Lower lobe of right lung (tissue), 2 donors: Measurements from ENCODE around the gene DENND5B. TPM values are rescaled to one million over a fixed set of nuclear protein-coding genes. Genes with fewer than 3 reads are reported as not detected.

Experiments used
- ATAC-seq, 2 donors: fragments of 200-7000 bp; cut with Tn5 transposase; one replicate each; pipeline ENCODE4 v1.9.1; 2020 to 2022; ENCODE audit warnings: mild to moderate bottlenecking in 2 of 2, moderate library complexity in 2 of 2
- DNase-seq: peaks from one replicate; pipeline ENCODE4 v3.0.0-alpha.2; 2020
- H3K27ac ChIP-seq: fragments of 200-600 bp; one replicate; pipeline ENCODE4 v1.8.0; 2022
- H3K27me3 ChIP-seq: fragments of 200-600 bp; one replicate; pipeline ENCODE4 v1.8.0; 2022; ENCODE audit warnings: low read depth
- H3K36me3 ChIP-seq: fragments of 200-600 bp; one replicate; pipeline ENCODE4 v1.8.0; 2022; ENCODE audit warnings: mild to moderate bottlenecking
- H3K4me1 ChIP-seq: fragments of 200-600 bp; one replicate; pipeline ENCODE4 v1.8.0; 2022
- H3K4me3 ChIP-seq: fragments of 200-600 bp; one replicate; pipeline ENCODE4 v1.8.0; 2022; ENCODE audit warnings: mild to moderate bottlenecking
- H3K9me3 ChIP-seq: fragments of 200-600 bp; one replicate; pipeline ENCODE4 v1.8.0; 2022
- CTCF ChIP-seq: fragments of 200-600 bp; IDR thresholded peaks from one replicate; pipeline ENCODE4 v1.8.0; 2022; ENCODE audit warnings: antibody characterized with exemption, mild to moderate bottlenecking
- intact Hi-C: fragments of 100-400 bp; cut with DNase I; formaldehyde crosslinking; loops from one replicate; pipeline ENCODE4 v1.11.0; 2022
- total RNA-seq: library from RNA; stranded (reverse); fragmentation: NEBNext Ultra II Directional; extraction: Animal tissue kit (Norgen Biotek cat#: 25700); gene quantifications from one replicate; pipeline ENCODE4 v1.2.1, GENCODE V29; 2021
- donor health status: DM: no; HTN: yes; CAD: no; lungs with severe emphysema.

Gene DENND5B
- total RNA-seq, 1 donor from 2014 or later: 6.0 TPM

- no peak overlapping the region for H3K4me3 ChIP-seq
- TF ChIP-seq CTCF: no peak
- DNase-seq (no peak), ATAC-seq (no peak)
- H3K4me1 ChIP-seq: peaks cover 9% of the 10 kb centered on the region
- H3K9me3 ChIP-seq: no peaks in the 10 kb centered on the region
- intact Hi-C loops: no loop called here
- H3K36me3 ChIP-seq: no peaks in the 10 kb centered on the region
- H3K27ac ChIP-seq: no peak overlapping the region
- no peaks in the 10 kb centered on the region for H3K27me3 ChIP-seq
Observed at GRCh38 chr12:31522607-31523006, 68.3 kb downstream of the DENND5B start.

DNA sequence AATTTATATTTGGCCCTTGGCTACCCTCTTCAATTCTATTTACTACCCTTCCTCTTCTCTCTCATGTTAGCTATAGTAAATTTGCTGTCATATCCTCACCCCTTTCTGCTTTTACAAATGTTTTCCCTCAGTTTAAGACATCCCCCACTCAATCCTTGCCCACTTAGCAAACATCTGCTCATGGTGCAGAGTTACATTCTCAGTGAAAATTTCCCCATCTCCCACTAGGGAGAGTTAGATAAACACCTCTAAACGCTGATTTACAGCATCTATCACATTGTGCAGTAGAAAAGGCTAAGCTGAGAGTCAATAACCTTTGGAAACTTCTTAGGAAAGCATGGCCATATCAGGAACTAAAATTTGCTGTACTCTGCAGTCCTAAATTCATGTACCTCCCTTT, 69.0 kb downstream of the DENND5B start:
- intact Hi-C loops: no loop called here
- no peak for TF ChIP-seq CTCF
- H3K4me3 ChIP-seq: no peak overlapping the region
- H3K9me3 ChIP-seq: no peaks in the 10 kb centered on the region
- H3K27me3 ChIP-seq: no peaks in the 10 kb centered on the region
- H3K36me3 ChIP-seq: no peaks in the 10 kb centered on the region
- peaks cover 9% of the 10 kb centered on the region for H3K4me1 ChIP-seq
- H3K27ac ChIP-seq: no peak overlapping the region
- ATAC-seq: no peak
- DNase-seq: no peak

DNA sequence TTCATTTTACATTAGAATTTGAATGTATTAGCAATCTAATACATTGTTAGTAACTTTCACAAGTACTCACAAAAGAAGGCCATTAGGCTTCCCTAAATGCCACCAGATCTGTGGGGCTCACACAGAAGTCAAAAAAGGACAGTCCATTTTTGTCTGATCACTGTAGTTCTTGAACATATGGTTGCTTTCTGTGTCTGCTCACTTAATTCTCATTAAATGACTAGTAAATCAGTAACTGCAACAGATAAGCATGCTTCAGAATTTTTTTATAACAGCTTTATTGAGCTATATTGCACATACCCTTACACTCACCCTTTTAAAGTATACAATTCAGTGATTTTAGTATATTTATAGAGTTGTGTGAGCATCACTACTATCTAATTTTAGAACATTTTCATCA, 71.4 kb downstream of the DENND5B start:
- Histone ChIP-seq H3K4me1 (peaks cover 9% of the 10 kb centered on the region), H3K36me3 (no peaks in the 10 kb centered on the region), H3K27ac (no peak overlapping the region), H3K4me3 (no peak overlapping the region), H3K27me3 (no peaks in the 10 kb centered on the region), H3K9me3 (no peaks in the 10 kb centered on the region)
- ATAC-seq: no peak
- intact Hi-C loops: no loop called here
- TF ChIP-seq CTCF: no peak
- DNase-seq: no peak

DNA sequence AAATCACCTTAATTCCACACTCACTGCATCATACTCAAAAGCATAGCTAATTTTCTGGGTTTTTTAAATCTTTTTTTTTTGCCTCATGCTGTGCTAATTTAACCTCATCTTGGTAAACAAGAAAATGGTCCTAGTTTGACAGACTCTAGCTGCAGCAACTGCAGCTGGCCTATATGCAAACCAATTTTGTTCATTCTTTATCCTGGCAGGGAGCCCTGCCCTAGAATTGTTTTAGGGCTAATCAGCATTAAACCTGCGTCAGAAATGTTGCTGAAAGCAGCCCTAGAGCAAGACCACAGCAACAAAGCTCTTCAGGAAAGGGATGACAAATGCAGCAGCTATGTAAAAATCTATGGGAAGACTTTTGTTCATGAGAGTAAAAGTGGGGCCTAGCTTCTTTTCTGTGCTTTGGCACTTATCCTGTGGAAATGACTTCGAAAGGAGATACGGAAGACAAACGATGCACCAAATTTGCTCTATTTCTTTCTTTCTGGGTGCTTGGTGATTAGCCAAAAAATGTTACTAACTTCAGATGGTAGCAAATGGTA, 72.2 kb downstream of the DENND5B start:
- peaks cover 9% of the 10 kb centered on the region for H3K4me1 ChIP-seq
- H3K27ac ChIP-seq: no peak overlapping the region
- H3K9me3 ChIP-seq: no peaks in the 10 kb centered on the region
- intact Hi-C loops: no loop called here
- TF ChIP-seq CTCF: no peak
- H3K36me3 ChIP-seq: no peaks in the 10 kb centered on the region
- H3K27me3 ChIP-seq: no peaks in the 10 kb centered on the region
- DNase-seq (no peak), ATAC-seq (peak in 1 of 2 donors; percentile 45)
- no peak overlapping the region for H3K4me3 ChIP-seq

DNA sequence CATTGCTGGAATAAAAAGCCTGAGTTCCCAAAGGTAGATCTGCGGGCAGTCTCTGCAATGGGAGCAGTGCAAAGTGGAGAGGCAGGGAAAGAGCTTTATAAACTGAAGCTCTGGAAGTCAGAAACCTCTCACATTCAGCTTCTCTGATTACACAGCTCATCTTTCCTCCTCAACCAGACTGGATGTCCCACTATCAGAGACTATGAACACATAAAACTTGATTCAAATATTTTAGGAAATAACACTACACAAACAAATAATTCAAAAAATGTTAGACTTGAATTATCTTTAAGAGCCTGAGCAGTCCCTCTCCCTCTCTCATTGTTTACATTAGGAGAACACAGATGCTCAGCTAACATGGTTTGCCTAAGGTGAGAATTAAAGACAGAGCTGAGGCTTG, 72.9 kb downstream of the DENND5B start:
- no peak overlapping the region for H3K4me3 ChIP-seq
- DNase-seq (no peak), ATAC-seq (no peak)
- no peak overlapping the region for H3K27ac ChIP-seq
- no peaks in the 10 kb centered on the region for H3K9me3 ChIP-seq
- no peaks in the 10 kb centered on the region for H3K27me3 ChIP-seq
- TF ChIP-seq CTCF: no peak
- no peaks in the 10 kb centered on the region for H3K36me3 ChIP-seq
- intact Hi-C loops: no loop called here
- peaks cover 9% of the 10 kb centered on the region for H3K4me1 ChIP-seq

GRCh38 chr12:31516702-31517101, 74.2 kb downstream of the DENND5B start:
- H3K36me3 ChIP-seq: no peaks in the 10 kb centered on the region
- H3K27ac ChIP-seq: no peak overlapping the region
- intact Hi-C loops: no loop called here
- H3K4me3 ChIP-seq: no peak overlapping the region
- TF ChIP-seq CTCF: no peak
- ATAC-seq (no peak), DNase-seq (no peak)
- no peaks in the 10 kb centered on the region for H3K9me3 ChIP-seq
- no peaks in the 10 kb centered on the region for H3K27me3 ChIP-seq
- peaks cover 9% of the 10 kb centered on the region for H3K4me1 ChIP-seq
